Loucy (cell line): ENCODE measurements around the gene PTPRB.

Source experiments
- H2AFZ ChIP-seq: fragments of 200-600 bp; sonication (generic); 2 replicates; pipeline ENCODE4 v1.6.0; 2016; ENCODE audit warnings: antibody characterized with exemption, mild to moderate bottlenecking, low read length, moderate library complexity
- H3F3A ChIP-seq: fragments of 200-600 bp; 2 replicates; pipeline ENCODE4 v1.6.0; 2016; ENCODE audit warnings: antibody characterized with exemption, low read depth, mild to moderate bottlenecking
- H3K27me3 ChIP-seq: fragments of 200-600 bp; sonication (generic); 2 replicates; pipeline ENCODE4 v1.6.1; 2014; ENCODE audit warnings: low read length, mild to moderate bottlenecking; ENCODE audit not compliant: insufficient read depth, poor library complexity, severe bottlenecking
- H3K36me3 ChIP-seq: fragments of 200-600 bp; sonication (generic); 2 replicates; pipeline ENCODE4 v1.6.1; 2016; ENCODE audit warnings: low read length; ENCODE audit not compliant: insufficient read depth
- H3K4me1 ChIP-seq: fragments of 200-600 bp; sonication (generic); 2 replicates; pipeline ENCODE4 v1.5.1; 2014; ENCODE audit warnings: low read length, mild to moderate bottlenecking; ENCODE audit not compliant: insufficient read depth, poor library complexity, severe bottlenecking
- H3K4me2 ChIP-seq: fragments of 200-600 bp; sonication (generic); 2 replicates; pipeline ENCODE4 v1.6.0; 2014; ENCODE audit warnings: antibody characterized with exemption, low read length, low read depth, mild to moderate bottlenecking; ENCODE audit not compliant: poor library complexity, severe bottlenecking
- H3K4me3 ChIP-seq: fragments of 200-600 bp; sonication (generic); 2 replicates; pipeline ENCODE4 v1.5.1; 2014; ENCODE audit warnings: low read length, mild to moderate bottlenecking, mixed read lengths; ENCODE audit not compliant: poor library complexity, severe bottlenecking
- H3K79me2 ChIP-seq: fragments of 200-600 bp; sonication (generic); 2 replicates; pipeline ENCODE4 v1.6.1; 2014; ENCODE audit warnings: low read length; ENCODE audit not compliant: insufficient read depth
- H3K9ac ChIP-seq: fragments of 200-600 bp; sonication (generic); 2 replicates; pipeline ENCODE4 v1.6.0; 2014; ENCODE audit warnings: mild to moderate bottlenecking, low read depth, low read length, moderate library complexity; ENCODE audit not compliant: poor library complexity, severe bottlenecking
- H3K9me2 ChIP-seq: fragments of 200-600 bp; sonication (generic); replicated peaks from 2 replicates; pipeline ENCODE4 v1.6.1; 2016; ENCODE audit warnings: low read depth, low read length, mixed read lengths
- H3K9me3 ChIP-seq: fragments of 200-600 bp; sonication (generic); 2 replicates; pipeline ENCODE4 v1.6.1; 2014; ENCODE audit warnings: mild to moderate bottlenecking, antibody characterized with exemption, low read length, low read depth; ENCODE audit not compliant: insufficient read depth
- H4K20me1 ChIP-seq: fragments of 200-600 bp; sonication (generic); 2 replicates; pipeline ENCODE4 v1.6.0; 2014; ENCODE audit warnings: antibody characterized with exemption, low read length, mild to moderate bottlenecking; ENCODE audit not compliant: insufficient read depth, poor library complexity, severe bottlenecking
- CTCF ChIP-seq: fragments of 200-600 bp; sonication (generic); conservative IDR thresholded peaks from 2 replicates; pipeline ENCODE4 v1.5.1; 2014; ENCODE audit warnings: mild to moderate bottlenecking, antibody characterized with exemption, low read length
- EZH2phosphoT487 ChIP-seq: fragments of 200-600 bp; IDR thresholded peaks from 2 replicates; pipeline ENCODE4 v1.6.1; 2018; ENCODE audit warnings: antibody characterized with exemption, mild to moderate bottlenecking, moderate library complexity, borderline replicate concordance

The PTPRB gene

DNA sequence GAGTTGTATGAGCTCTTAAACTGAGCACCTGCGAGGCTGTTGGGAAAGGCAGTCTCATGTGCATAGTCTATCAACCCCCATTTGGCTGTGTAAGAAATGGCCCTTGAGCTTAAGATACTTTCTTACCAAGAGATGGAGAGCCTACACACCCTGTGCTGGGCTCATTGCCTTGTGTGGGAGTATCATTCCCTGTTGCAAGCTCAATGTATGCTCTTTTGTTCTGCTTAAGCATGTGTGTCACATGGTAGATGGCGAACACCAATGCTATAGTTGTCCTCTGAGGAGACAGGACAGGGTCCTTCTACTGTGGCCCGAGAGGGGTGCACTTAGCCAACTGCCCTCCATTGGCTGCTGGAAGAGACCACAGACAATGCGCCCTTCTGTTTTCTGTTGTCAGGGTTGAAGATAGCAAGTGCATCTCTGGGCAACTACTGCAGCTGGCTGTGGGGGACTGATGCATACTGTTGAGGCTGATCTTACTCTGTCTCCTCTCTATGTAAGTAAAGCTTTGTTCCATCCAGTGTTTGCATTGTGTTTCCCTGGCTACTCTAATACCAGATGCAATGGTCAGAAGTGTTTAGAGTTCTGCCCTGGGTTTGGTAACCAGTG is 79.5 kb downstream of the PTPRB start:
- Histone ChIP-seq H3K36me3 (no peaks in the 10 kb centered on the region), H3F3A (no peaks in the 10 kb centered on the region), H4K20me1 (no peaks in the 10 kb centered on the region), H2AFZ (no peak overlapping the region), H3K9ac (no peak overlapping the region), H3K4me2 (no peak overlapping the region), H3K9me3 (no peaks in the 10 kb centered on the region), H3K4me1 (no peaks in the 10 kb centered on the region), H3K79me2 (no peaks in the 10 kb centered on the region), H3K27me3 (no peaks in the 10 kb centered on the region), H3K4me3 (no peak overlapping the region), H3K9me2 (no peaks in the 10 kb centered on the region)
- no peak for TF ChIP-seq EZH2phosphoT487
- TF ChIP-seq CTCF: no peak

GRCh38 chr12:70556179-70556869 is 80.9 kb downstream of the PTPRB start:
- H3F3A ChIP-seq: no peaks in the 10 kb centered on the region
- H3K36me3 ChIP-seq: no peaks in the 10 kb centered on the region
- H3K4me3 ChIP-seq: no peak overlapping the region
- H3K27me3 ChIP-seq: no peaks in the 10 kb centered on the region
- H4K20me1 ChIP-seq: no peaks in the 10 kb centered on the region
- no peaks in the 10 kb centered on the region for H3K4me1 ChIP-seq
- no peak overlapping the region for H3K4me2 ChIP-seq
- no peak overlapping the region for H3K9ac ChIP-seq
- no peaks in the 10 kb centered on the region for H3K79me2 ChIP-seq
- no peak for TF ChIP-seq CTCF
- no peak for TF ChIP-seq EZH2phosphoT487
- H3K9me3 ChIP-seq: no peaks in the 10 kb centered on the region
- no peaks in the 10 kb centered on the region for H3K9me2 ChIP-seq
- H2AFZ ChIP-seq: no peak overlapping the region

DNA sequence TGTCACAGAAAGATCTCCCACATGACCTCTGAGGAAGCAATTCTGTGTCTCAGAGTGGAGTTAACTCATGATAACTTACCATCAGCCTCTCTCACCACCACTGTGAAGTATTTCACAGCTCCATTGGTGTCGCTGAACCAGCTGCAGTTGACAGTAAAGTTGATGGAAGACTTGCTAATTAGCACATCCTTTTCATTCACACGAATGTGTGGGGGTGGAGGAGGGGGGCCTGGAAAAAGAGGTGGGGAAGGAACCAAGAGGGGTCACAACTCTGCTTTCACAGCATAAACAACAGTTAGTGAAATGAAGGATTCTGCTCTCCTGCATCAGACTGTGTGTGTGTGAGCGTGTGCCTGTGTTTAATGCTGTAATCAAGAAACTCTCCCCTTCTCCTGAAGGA is 82.1 kb downstream of the PTPRB start:
- Histone ChIP-seq H3K4me2 (no peak overlapping the region), H3K4me1 (no peaks in the 10 kb centered on the region), H2AFZ (no peak overlapping the region), H3K9me3 (no peaks in the 10 kb centered on the region), H4K20me1 (no peaks in the 10 kb centered on the region), H3K27me3 (no peaks in the 10 kb centered on the region), H3K9ac (no peak overlapping the region), H3K36me3 (no peaks in the 10 kb centered on the region), H3K9me2 (no peaks in the 10 kb centered on the region), H3K79me2 (no peaks in the 10 kb centered on the region), H3F3A (no peaks in the 10 kb centered on the region), H3K4me3 (no peak overlapping the region)
- TF ChIP-seq EZH2phosphoT487: no peak
- no peak for TF ChIP-seq CTCF
